ENCODE data around the gene CFAP298.

CFAP298 gene

GRCh38 chr21:32597205-32597604 is 15.0 kb downstream of the CFAP298 start:
- DNase-seq, result no peak

- no peak for DNase-seq
Observed at GRCh38 chr21:32595431-32595830, 16.7 kb downstream of the CFAP298 start.

- no peak for DNase-seq
Observed at GRCh38 chr21:32593690-32594089, 18.5 kb downstream of the CFAP298 start.

- no peak for DNase-seq
Observed at GRCh38 chr21:32592929-32593502, 19.2 kb downstream of the CFAP298 start.

GRCh38 chr21:32590130-32590529 is 22.0 kb downstream of the CFAP298 start:
- DNase-seq, result no peak

GRCh38 chr21:32587651-32588050 is 24.5 kb downstream of the CFAP298 start:
- DNase-seq, result no peak

- no peak for DNase-seq
Observed at GRCh38 chr21:32587120-32587519, 25.1 kb downstream of the CFAP298 start.

GRCh38 chr21:32585970-32586369 is 26.2 kb downstream of the CFAP298 start:
- no peak for DNase-seq

- no peak for DNase-seq
Observed at GRCh38 chr21:32585042-32585710, 27.0 kb downstream of the CFAP298 start, which contains the start of gene TCP10L. Gene TCP10L, minus strand, starts transcription at chr21:32585523. Its CDS starts 1,219 bp downstream, at chr21:32584304.

GRCh38 chr21:32584472-32584871 is 27.7 kb downstream of the CFAP298 start:
- no peak for DNase-seq

- DNase-seq, result no peak
Observed at GRCh38 chr21:32581732-32582131, 30.4 kb downstream of the CFAP298 start.

GRCh38 chr21:32580949-32581348 is 31.2 kb downstream of the CFAP298 start:
- no peak for DNase-seq

GRCh38 chr21:32578107-32578691 is 34.0 kb downstream of the CFAP298 start:
- no peak for DNase-seq

- no peak for DNase-seq
Observed at GRCh38 chr21:32576011-32576410, 36.2 kb downstream of the CFAP298 start.

- DNase-seq, result no peak
Observed at GRCh38 chr21:32574946-32575925, 36.9 kb downstream of the CFAP298 start.

GRCh38 chr21:32572574-32573420 is 39.4 kb downstream of the CFAP298 start:
- peak; percentile 15 for DNase-seq

GRCh38 chr21:32570456-32570855 is 41.7 kb downstream of the CFAP298 start:
- no peak for DNase-seq

GRCh38 chr21:32569261-32570230 is 42.6 kb downstream of the CFAP298 start:
- peak; percentile 69 for DNase-seq

GRCh38 chr21:32567626-32568025 is 44.6 kb downstream of the CFAP298 start:
- no peak for DNase-seq

- DNase-seq, result no peak
Observed at GRCh38 chr21:32566741-32567389, 45.3 kb downstream of the CFAP298 start.
